ENCODE results near the gene JADE1.

Gene JADE1

GRCh38 chr4:128850252-128850651 lies 40.8 kb downstream of the JADE1 start:
- ATAC-seq, result no peak
- TF ChIP-seq, protein P1, sequence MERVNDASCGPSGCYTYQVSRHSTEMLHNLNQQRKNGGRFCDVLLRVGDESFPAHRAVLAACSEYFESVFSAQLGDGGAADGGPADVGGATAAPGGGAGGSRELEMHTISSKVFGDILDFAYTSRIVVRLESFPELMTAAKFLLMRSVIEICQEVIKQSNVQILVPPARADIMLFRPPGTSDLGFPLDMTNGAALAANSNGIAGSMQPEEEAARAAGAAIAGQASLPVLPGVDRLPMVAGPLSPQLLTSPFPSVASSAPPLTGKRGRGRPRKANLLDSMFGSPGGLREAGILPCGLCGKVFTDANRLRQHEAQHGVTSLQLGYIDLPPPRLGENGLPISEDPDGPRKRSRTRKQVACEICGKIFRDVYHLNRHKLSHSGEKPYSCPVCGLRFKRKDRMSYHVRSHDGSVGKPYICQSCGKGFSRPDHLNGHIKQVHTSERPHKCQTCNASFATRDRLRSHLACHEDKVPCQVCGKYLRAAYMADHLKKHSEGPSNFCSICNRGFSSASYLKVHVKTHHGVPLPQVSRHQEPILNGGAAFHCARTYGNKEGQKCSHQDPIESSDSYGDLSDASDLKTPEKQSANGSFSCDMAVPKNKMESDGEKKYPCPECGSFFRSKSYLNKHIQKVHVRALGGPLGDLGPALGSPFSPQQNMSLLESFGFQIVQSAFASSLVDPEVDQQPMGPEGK (CRISPR knock-in tag; IDR thresholded peaks at IDR 0.05; ENCODE audit: borderline replicate concordance), result no peak
- TF ChIP-seq, protein P2, sequence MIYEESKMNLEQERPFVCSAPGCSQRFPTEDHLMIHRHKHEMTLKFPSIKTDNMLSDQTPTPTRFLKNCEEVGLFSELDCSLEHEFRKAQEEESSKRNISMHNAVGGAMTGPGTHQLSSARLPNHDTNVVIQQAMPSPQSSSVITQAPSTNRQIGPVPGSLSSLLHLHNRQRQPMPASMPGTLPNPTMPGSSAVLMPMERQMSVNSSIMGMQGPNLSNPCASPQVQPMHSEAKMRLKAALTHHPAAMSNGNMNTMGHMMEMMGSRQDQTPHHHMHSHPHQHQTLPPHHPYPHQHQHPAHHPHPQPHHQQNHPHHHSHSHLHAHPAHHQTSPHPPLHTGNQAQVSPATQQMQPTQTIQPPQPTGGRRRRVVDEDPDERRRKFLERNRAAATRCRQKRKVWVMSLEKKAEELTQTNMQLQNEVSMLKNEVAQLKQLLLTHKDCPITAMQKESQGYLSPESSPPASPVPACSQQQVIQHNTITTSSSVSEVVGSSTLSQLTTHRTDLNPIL (CRISPR knock-in tag; IDR thresholded peaks at IDR 0.05; ENCODE audit: low read depth), result no peak
- TF ChIP-seq TSHZ2 (CRISPR knock-in tag; IDR thresholded peaks at IDR 0.05), result no peak
- TF ChIP-seq GLIS3 (CRISPR knock-in tag; IDR thresholded peaks at IDR 0.05), result no peak
- no peak for TF ChIP-seq ISL1 (CRISPR knock-in tag; IDR thresholded peaks at IDR 0.05)
- no peak for TF ChIP-seq OSR1 (CRISPR knock-in tag; IDR thresholded peaks at IDR 0.05)
- no peak for TF ChIP-seq CSDC2 (CRISPR knock-in tag; IDR thresholded peaks at IDR 0.05)
- no peak for TF ChIP-seq BACH2 (CRISPR knock-in tag; IDR thresholded peaks at IDR 0.05; ENCODE audit: borderline replicate concordance)
- TF ChIP-seq PPARA (CRISPR knock-in tag; IDR thresholded peaks at IDR 0.05; ENCODE audit: borderline replicate concordance), result no peak
- no peak for TF ChIP-seq ZC3H10 (CRISPR knock-in tag; IDR thresholded peaks at IDR 0.05)
- TF ChIP-seq ZFP30 (CRISPR knock-in tag; IDR thresholded peaks at IDR 0.05), result no peak

GRCh38 chr4:128853741-128854140 lies 44.2 kb downstream of the JADE1 start:
- no peak for ATAC-seq
- TF ChIP-seq TSHZ2 (CRISPR knock-in tag; IDR thresholded peaks at IDR 0.05), result no peak
- TF ChIP-seq ZNF565 (CRISPR knock-in tag; conservative IDR thresholded peaks at IDR 0.05; ENCODE audit: low read depth), result no peak
- TF ChIP-seq SNAI2 (CRISPR knock-in tag; IDR thresholded peaks at IDR 0.05), result no peak
- no peak for TF ChIP-seq CSDC2 (CRISPR knock-in tag; IDR thresholded peaks at IDR 0.05)

- no peak for ATAC-seq
- TF ChIP-seq ZFP30 (CRISPR knock-in tag; IDR thresholded peaks at IDR 0.05) (no peak), TSHZ2 (CRISPR knock-in tag; IDR thresholded peaks at IDR 0.05) (no peak), SNAI2 (CRISPR knock-in tag; IDR thresholded peaks at IDR 0.05) (no peak), CSDC2 (CRISPR knock-in tag; IDR thresholded peaks at IDR 0.05) (no peak), POU6F1 (CRISPR knock-in tag; IDR thresholded peaks at IDR 0.05; ENCODE audit: borderline replicate concordance, low read depth) (no peak), ESRRG (CRISPR knock-in tag; IDR thresholded peaks at IDR 0.05) (no peak), ARNTL (CRISPR knock-in tag; IDR thresholded peaks at IDR 0.05; ENCODE audit: borderline replicate concordance, low read depth) (no peak), PPARA (CRISPR knock-in tag; IDR thresholded peaks at IDR 0.05; ENCODE audit: borderline replicate concordance) (no peak), BACH2 (CRISPR knock-in tag; IDR thresholded peaks at IDR 0.05; ENCODE audit: borderline replicate concordance) (no peak), TCF4 (CRISPR knock-in tag; IDR thresholded peaks at IDR 0.05; ENCODE audit: borderline replicate concordance) (no peak), GLIS3 (CRISPR knock-in tag; IDR thresholded peaks at IDR 0.05) (no peak)
- TF ChIP-seq, protein P2 (CRISPR knock-in tag; IDR thresholded peaks at IDR 0.05; ENCODE audit: low read depth), result no peak
- TF ChIP-seq, protein P1 (CRISPR knock-in tag; IDR thresholded peaks at IDR 0.05; ENCODE audit: borderline replicate concordance), result no peak
Observed at GRCh38 chr4:128854433-128854832, 44.9 kb downstream of the JADE1 start.
